Measurements from ENCODE around the gene NTN5.
"Not testable (repeated sequence)": the region's sequence is repeated elsewhere in the genome, so short reads cannot be mapped to it uniquely, and the experiment has no call there.

NTN5 gene, protein sequence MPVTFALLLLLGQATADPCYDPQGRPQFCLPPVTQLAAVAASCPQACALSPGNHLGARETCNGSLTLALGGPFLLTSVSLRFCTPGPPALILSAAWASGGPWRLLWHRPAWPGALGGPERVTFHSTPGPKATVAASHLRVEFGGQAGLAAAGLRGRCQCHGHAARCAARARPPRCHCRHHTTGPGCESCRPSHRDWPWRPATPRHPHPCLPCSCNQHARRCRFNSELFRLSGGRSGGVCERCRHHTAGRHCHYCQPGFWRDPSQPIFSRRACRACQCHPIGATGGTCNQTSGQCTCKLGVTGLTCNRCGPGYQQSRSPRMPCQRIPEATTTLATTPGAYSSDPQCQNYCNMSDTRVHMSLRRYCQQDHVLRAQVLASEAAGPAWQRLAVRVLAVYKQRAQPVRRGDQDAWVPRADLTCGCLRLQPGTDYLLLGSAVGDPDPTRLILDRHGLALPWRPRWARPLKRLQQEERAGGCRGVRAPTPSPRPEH

DNA sequence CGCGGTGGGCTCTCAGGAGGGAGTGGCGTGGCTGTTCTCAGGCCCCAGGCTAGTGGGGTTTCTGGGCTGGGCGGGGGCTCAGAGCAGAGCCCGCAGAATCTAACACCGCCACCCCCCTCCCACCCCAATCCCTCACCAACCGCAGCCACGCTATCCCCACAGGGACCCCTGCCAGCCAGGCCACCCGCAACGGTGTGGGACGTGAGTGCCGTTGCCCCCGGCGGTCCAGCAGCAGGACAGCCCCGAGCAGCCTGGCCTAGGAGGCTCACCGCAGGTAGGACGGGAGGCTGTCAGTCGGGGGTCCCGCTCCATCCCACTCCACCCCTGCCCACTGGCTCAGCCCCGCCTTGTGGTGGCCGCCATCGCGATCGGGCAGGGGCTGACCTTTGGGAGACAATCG, at the start of gene NTN5:
TSS of gene NTN5 (minus strand) at position 24 of the 400 bp plus-strand sequence. CDS start 2,031 bp downstream, outside the sequence.
- DNase-seq (ENCODE audit: low read depth in 1 of 2, low spot score in 1 of 2): no peak
- TF ChIP-seq JUND (IDR thresholded peaks at IDR 0.05; ENCODE audit: low read depth): no peak
- in situ Hi-C loops (cut with HindIII; ENCODE audit: low pct_unique_long_range_greater_than_20kb, low sequenced_read_pairs): no loop called here

DNA sequence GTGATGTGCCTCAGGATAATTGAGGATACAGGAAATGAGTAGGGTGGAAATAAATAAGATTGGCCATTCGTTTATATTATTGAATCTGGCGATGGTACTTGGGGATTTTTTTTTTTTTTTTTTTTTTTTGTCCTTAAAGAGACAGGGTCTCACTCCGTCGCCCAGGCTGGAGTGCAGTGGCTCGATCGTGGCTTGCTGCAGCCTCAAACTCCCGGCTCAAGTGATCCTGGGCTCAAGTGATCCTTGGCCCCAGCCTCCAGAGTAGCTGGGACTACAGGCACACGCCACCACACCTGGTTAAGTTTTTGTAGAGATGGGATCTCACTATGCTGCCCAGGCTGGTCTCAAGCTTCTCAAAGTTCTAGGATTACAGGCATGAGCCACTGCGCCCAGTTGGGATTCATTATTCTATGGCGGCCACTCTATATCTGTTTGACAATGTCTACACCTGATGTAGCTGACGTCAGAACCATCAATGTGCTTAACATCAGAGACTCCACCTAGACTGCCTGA, 49.4 kb upstream of the NTN5 start:
- in situ Hi-C loops (cut with HindIII; ENCODE audit: low pct_unique_long_range_greater_than_20kb, low sequenced_read_pairs): no loop called here
- no peak for TF ChIP-seq JUND (IDR thresholded peaks at IDR 0.05; ENCODE audit: low read depth)
- DNase-seq (ENCODE audit: low read depth in 1 of 2, low spot score in 1 of 2): no peak

DNA sequence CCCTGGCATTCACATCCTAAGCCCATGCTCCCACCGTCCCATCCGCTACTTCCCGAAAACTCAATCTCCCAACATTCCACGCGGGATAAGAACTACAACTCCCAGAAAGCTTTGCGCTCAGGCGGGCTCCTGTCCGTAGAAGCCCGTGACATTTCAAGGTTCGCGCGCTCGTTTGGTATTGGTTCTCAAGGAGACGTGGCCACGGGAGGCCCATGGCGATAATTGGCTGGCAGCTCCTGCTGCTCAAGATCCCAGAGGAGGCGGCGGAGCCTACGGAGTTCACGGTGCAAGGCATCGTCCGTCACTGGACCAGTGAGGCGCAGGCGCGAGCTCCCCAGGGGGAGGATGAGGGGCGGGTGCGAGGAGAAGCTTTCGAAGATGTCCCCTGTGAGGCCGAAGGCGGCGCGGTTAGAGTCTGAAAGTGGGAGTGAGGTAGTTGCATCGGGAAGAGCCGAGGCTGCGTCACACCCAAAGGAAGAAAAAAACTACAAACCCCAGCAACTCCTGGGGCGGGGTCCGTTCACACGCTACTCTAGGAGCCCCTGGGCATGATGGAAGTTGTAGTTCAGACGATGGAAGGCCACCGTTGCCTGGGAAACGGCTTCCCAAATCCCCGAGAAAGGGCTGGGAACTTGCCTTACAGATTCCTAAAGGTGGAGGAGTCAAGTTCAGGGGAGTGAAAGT, 47.9 kb upstream of the NTN5 start:
- TF ChIP-seq JUND (IDR thresholded peaks at IDR 0.05; ENCODE audit: low read depth): no peak
- in situ Hi-C loops (cut with HindIII; ENCODE audit: low pct_unique_long_range_greater_than_20kb, low sequenced_read_pairs): no loop called here
- DNase-seq (ENCODE audit: low read depth in 1 of 2, low spot score in 1 of 2): peak; percentile 96 to 98

DNA sequence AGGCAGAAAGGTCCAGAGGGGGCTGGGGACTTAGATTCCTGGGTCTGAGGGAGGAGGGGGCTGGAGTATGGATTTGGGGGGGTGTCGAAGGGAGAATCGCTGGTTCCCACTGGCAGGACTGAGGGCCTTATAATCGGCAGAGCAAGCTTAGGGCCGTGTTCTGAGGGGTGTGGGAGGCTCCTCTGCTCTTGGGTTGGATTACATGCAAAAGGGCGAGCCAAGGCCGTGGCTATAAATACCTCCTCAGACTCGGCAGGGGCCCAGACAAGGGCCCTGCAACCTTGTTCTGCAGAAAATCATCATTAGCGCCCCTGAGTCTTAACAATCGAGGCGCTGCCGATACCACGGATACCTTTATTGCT, 47.4 kb upstream of the NTN5 start:
- no peak for DNase-seq (ENCODE audit: low read depth in 1 of 2, low spot score in 1 of 2)
- in situ Hi-C loops (cut with HindIII; ENCODE audit: low pct_unique_long_range_greater_than_20kb, low sequenced_read_pairs): no loop called here
- TF ChIP-seq JUND (IDR thresholded peaks at IDR 0.05; ENCODE audit: low read depth): no peak

DNA sequence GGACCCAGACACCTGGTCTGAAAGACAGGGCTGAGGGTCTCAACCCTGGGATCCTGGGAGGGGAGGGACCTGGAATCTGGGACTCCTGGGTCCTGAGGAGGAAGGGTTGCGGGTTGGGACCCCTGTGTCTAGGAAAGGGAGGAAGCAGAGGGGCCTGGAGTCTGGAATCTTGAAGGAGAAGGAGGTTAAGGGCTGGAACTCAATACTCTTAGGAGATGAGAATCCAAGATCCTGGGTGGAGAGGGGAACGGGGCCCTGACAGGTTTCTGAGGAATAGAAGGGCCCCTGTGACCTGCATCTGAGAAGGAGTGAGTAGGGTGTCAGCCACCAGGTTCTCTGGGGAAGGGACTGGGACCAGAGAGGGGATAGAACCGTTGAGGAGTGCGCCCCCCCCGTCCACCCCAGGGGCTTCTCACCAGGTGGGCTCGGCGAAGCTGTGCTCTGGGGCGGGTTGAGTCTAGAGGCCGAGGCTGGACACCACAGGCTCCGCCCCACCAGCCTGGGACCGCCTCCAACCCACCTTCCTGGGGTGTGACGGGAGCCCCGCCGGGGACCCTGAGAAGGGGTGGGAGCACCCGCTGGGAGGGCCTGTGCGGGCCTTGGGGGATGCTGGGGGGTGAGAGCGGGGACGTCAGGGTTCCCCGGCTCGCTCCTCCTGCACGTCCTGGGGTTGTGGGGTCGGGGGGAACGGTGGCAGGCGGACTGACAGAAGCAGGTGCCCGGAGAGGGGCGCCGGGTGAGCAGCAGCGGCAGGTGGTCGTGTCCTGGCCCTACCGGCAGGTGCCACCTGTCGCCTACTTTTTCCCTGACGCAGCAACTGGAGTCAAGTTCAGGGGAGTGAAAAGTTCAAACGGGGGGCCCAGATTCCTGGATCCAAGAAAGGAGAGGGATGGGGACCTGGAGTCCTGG, 46.7 kb upstream of the NTN5 start, which contains the start of gene MAMSTR:
TSS of gene MAMSTR (minus strand) at position 463 of the 909 bp plus-strand sequence. CDS start 694 bp downstream, outside the sequence.
- in situ Hi-C loops (cut with HindIII; ENCODE audit: low pct_unique_long_range_greater_than_20kb, low sequenced_read_pairs): no loop called here
- DNase-seq (ENCODE audit: low read depth in 1 of 2, low spot score in 1 of 2): no peak
- TF ChIP-seq JUND (IDR thresholded peaks at IDR 0.05; ENCODE audit: low read depth): no peak

DNA sequence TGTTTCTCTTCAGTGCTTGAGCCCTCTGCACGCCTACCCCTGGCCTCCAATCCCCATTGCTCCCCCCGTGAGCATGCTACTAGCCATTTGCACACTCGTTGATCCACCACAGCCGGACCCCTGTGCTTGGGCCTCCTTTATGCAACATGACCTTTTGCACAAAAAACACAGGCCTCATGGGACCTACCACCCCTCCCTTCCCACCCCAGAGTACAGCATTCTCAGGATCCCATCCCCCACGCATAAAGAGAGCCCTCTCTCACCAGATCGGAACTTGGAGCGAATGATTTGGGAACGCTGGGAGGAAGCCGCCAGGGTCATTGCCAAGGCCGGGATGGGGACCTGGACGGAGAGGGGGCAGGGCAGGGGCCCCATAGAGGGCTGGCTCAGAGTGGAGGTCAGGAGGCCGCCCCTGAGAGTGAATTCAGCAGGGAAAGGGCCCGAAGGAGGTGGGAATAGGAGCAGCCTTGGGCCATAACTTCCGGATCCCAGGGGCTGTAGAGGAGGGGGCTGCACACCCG, 46.0 kb upstream of the NTN5 start:
- in situ Hi-C loops (cut with HindIII; ENCODE audit: low pct_unique_long_range_greater_than_20kb, low sequenced_read_pairs): no loop called here
- no peak for DNase-seq (ENCODE audit: low read depth in 1 of 2, low spot score in 1 of 2)
- TF ChIP-seq JUND (IDR thresholded peaks at IDR 0.05; ENCODE audit: low read depth): no peak

DNA sequence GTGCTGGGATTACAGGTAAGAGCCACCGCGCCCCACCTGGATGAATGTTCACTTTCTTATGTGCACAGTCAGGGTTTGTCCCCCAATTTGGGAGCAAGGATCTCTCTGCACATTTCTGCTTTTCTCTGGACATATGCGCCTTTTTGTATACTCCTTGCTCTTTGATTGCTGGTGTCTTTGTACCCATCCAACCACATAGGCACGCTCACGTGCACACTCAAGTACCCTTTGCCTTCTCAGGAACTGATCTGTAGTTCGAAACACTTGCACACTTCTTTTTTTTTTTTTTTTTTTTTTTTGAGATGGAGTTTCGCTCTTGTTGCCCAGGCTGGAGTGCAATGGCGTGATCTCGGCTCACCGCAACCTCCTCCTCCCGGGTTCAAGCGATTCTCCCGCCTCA, 45.3 kb upstream of the NTN5 start:
- in situ Hi-C loops (cut with HindIII; ENCODE audit: low pct_unique_long_range_greater_than_20kb, low sequenced_read_pairs); DNase-seq (ENCODE audit: low read depth in 1 of 2, low spot score in 1 of 2): not testable (repeated sequence)

DNA sequence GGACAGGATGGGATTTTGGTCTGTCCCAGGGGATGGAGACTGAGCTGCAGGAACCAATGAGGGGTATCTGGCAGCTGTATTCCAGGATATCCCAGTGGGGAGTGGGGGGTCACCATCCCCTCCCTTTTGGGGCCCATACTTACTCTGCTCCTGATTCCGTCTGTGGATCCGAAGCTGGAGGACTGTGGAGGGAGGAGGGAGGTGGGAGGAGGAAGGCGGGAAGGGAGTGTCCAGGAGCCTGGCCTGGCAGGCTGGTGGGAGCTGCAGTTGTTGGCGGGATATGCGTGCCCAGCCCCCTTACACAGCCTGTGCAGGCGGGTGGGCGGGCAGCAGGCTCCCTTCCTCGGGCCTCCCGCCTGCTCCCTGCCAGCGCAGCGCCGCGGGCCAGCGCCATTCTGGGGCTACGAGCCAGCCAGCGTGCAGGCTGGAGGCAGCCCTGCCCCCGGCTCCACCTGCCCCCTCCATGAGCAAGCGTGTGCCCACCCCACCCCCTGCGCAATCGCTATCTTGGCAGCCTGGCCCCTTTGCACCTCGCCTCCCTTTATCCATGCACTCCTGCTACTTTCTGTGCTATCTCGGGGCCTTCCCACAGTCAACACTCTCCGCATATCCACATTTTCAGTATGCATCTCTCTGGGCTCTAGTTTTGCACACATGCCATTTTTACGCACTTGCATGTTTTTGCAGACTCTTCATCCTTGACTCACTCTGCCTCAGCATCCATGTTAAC, 43.9 kb upstream of the NTN5 start:
- no peak for DNase-seq (ENCODE audit: low read depth in 1 of 2, low spot score in 1 of 2)
- TF ChIP-seq JUND (IDR thresholded peaks at IDR 0.05; ENCODE audit: low read depth): no peak
- in situ Hi-C loops (cut with HindIII; ENCODE audit: low pct_unique_long_range_greater_than_20kb, low sequenced_read_pairs): no loop called here

DNA sequence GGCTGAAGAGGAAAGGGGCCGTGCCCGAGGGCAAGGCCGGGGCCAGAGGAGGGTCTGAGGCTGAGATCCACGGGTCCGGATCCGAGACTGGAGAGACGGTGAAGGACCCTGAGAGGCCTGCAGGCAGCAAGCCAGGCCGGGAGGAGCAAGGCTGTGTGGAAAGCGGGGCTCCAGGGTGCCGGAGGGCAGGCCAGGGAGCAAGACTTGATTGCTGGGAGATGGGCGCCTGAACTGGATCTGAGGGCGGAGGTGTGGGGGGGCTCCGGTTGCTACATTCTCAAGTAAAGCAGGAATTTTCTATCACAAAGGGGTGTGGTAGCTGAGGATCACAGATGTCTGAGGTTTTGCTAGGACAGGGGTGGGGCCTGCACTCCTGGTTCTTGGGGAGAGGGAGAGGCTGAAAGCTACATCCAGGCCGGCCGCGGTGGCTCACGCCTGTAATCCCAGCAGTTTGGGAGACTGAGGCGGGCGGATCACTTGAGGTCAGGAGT, 42.9 kb upstream of the NTN5 start:
- in situ Hi-C loops (cut with HindIII; ENCODE audit: low pct_unique_long_range_greater_than_20kb, low sequenced_read_pairs): no loop called here
- TF ChIP-seq JUND (IDR thresholded peaks at IDR 0.05; ENCODE audit: low read depth): no peak
- DNase-seq (ENCODE audit: low read depth in 1 of 2, low spot score in 1 of 2): no peak

DNA sequence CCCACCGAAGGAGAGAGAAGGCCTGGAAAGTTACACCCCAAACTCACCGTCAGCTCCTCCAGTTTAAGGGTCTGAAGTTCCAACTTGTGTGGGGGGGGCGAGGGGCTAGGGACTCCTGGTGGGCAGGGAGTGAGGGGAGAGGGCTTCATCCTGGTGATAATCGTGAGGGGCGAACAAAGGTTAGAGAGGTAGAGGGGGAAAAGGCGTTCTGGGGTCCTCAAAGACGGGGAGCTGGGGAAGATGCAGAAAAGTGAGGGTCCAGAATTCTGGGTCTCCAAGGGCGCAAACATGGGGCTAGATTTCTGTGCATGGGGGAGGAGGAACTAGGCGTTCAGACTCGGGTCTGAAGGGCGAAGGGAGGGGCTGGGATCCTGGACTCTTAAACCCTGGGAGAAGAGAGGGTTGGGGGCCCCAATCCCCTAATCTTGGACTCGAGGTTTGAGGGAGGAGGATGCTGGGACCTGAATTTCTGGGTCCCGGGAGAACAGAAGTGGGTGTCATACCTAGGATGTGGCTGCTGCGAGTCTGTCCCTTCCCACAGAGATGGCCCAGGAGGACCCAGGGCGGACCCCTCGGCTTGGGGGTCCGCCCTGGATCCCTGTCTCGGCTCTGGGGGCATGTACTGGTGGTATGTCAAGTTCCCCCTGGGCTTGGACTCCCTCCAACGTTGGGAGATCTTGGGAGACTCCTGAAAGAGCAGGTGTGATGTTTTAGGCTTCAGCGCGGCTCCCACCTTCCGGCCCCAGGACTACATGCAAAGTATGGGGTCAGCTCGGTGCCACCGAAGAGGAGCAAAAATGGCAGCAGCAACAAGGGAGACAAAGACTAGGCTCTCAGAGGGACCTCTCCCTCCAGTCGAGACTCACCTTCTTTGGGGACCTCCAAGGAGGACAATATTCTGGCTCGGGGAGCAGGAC, 42.2 kb upstream of the NTN5 start:
- no peak for DNase-seq (ENCODE audit: low read depth in 1 of 2, low spot score in 1 of 2)
- in situ Hi-C loops (cut with HindIII; ENCODE audit: low pct_unique_long_range_greater_than_20kb, low sequenced_read_pairs): no loop called here
- TF ChIP-seq JUND (IDR thresholded peaks at IDR 0.05; ENCODE audit: low read depth): no peak

Measured in T47D (cell line).